ENCODE data around the gene NCOA7. TPM values are rescaled to one million over a fixed set of nuclear protein-coding genes. Genes with fewer than 3 reads are reported as not detected.

NCOA7 gene
- total and polyA plus RNA-seq, 2 of the 8 experiments (the other 6 are each of a cell fraction or from before 2014, with no cell fraction given): 2.6 to 10.7 TPM

DNA sequence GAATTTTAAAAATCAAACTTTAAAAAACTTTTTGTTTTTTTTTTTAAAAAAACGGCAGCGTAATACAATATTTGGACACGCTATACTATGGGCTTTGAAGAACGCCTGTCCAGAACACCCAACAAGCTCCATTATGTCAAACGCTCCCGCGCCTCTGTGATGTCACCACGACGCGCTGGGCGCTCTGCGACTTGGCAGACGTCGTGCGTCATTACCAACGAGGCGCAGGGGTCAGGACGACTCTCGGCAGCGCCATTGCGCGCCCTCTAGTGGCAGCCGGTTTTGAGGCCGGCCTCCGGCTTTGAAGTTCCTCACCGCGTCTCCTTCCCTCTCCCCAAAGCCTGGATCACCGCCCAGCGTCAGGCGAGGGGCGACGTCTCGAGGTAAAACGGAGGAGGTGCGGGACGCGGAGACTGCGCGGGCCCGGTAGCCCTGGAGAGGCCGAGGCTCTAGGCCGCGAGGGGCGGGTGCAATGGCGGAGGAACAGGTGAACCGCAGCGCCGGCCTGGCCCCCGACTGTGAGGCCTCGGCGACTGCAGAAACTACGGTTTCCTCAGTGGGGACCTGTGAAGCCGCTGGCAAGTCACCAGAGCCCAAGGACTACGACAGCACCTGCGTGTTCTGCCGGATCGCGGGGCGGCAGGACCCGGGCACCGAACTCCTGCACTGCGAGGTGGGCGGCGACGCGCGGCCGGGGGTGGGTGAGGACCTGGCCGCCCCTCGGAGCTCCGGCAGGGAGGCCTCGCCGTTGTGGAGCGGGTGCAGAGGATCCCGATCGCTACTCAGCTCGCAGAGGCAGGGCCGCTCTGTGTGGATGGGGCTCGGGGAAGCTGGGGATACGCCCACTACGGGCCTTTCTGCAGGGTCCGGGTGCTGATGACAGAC is 166.0 kb downstream of the NCOA7 start, which contains the start of gene HINT3 (continued):
- TF ChIP-seq BCL11A (IDR thresholded peaks at IDR 0.05; ENCODE audit: low read depth in 2 of 2, low read length in 2 of 2) (no peak), TAF1 (IDR thresholded peaks at IDR 0.05; ENCODE audit: low read depth, low read length) (peak; percentile 82), HDAC6 (IDR thresholded peaks at IDR 0.05; ENCODE audit: low read depth, low read length) (no peak), TAF7 (optimal IDR thresholded peaks at IDR 0.05; ENCODE audit: borderline replicate concordance, low read depth, low read length) (peak; percentile 97), PHF8 (conservative IDR thresholded peaks at IDR 0.05; ENCODE audit: low read depth, low read length) (peak; percentile 60), MAX (IDR thresholded peaks at IDR 0.05) (peak; percentile 67), RAD21 (IDR thresholded peaks at IDR 0.05 in 1 of 2, conservative IDR thresholded peaks at IDR 0.05 in 1 of 2; ENCODE audit: low read depth in 2 of 2, low read length in 2 of 2) (peak; percentile 74 to 75), POLR2AphosphoS5 (IDR thresholded peaks at IDR 0.05; ENCODE audit: low read depth, low read length) (peak; percentile 83), BACH1 (IDR thresholded peaks at IDR 0.05; ENCODE audit: low read length) (no peak), SIRT6 (IDR thresholded peaks at IDR 0.05; ENCODE audit: low read length) (no peak), CHD2 (IDR thresholded peaks at IDR 0.05; ENCODE audit: low read length) (0 out of 2 replicates have a peak, but pooled peaks have one; percentile 54), EGR1 (IDR thresholded peaks at IDR 0.05; ENCODE audit: borderline replicate concordance, low read depth, low read length) (no peak), SIX5 (IDR thresholded peaks at IDR 0.05; ENCODE audit: low read depth, low read length) (no peak), POLR2A (IDR thresholded peaks at IDR 0.05; ENCODE audit: control extremely low read depth in 1 of 2, low read depth in 2 of 2, low read length in 2 of 2) (no peak; a peak in 1 of 3 replicates), EZH2 (IDR thresholded peaks at IDR 0.05; ENCODE audit: low read depth, low read length, severe bottlenecking) (no peak), CTCF (IDR thresholded peaks at IDR 0.05; ENCODE audit: control extremely low read depth in 1 of 3, insufficient read depth in 1 of 3, low read depth in 1 of 3, low read length in 3 of 3) (peak; percentile 86 to 99 (median 95))
- TF ChIP-seq, protein P1, sequence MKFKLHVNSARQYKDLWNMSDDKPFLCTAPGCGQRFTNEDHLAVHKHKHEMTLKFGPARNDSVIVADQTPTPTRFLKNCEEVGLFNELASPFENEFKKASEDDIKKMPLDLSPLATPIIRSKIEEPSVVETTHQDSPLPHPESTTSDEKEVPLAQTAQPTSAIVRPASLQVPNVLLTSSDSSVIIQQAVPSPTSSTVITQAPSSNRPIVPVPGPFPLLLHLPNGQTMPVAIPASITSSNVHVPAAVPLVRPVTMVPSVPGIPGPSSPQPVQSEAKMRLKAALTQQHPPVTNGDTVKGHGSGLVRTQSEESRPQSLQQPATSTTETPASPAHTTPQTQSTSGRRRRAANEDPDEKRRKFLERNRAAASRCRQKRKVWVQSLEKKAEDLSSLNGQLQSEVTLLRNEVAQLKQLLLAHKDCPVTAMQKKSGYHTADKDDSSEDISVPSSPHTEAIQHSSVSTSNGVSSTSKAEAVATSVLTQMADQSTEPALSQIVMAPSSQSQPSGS (IDR thresholded peaks at IDR 0.05; ENCODE audit: low read length): peak; percentile 94
- TF ChIP-seq, protein P2, sequence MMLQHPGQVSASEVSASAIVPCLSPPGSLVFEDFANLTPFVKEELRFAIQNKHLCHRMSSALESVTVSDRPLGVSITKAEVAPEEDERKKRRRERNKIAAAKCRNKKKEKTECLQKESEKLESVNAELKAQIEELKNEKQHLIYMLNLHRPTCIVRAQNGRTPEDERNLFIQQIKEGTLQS (IDR thresholded peaks at IDR 0.05; ENCODE audit: insufficient read depth, low read depth, low read length): peak; percentile 96
